K562 (cell line): ENCODE measurements around the gene ARID3B. TPM values are rescaled to one million over a fixed set of nuclear protein-coding genes. Genes with fewer than 3 reads are reported as not detected.

Experiments used
- ATAC-seq: fragments of 200-7000 bp; cut with Tn5 transposase; 3 replicates; pipeline ENCODE4 v1.9.1; 2020; ENCODE audit warnings: moderate library complexity
- BruUV-seq: library from RNA; stranded (reverse); fragments of 400-500 nt; replicated peaks from 2 replicates; lab custom pipeline; 2021; lab: Mats Ljungman, UMichigan
- CTCF ChIA-PET: fragments of 300-600 bp; formaldehyde crosslinking; extraction: SDS; loops from one replicate; lab custom pipeline; 2021; ENCODE audit warnings: low intra/inter-chr PET ratio; lab: Yijun Ruan, JAX
- POLR2A ChIA-PET: fragments of 300-600, 350-650 bp; sonication (Branson Sonifier 250); formaldehyde crosslinking; extraction: SDS; loops from one replicate; lab custom pipeline; 2021; ENCODE audit warnings: antibody characterized with exemption, inconsistent platforms; lab: Yijun Ruan, JAX
- DNase-seq, 4 experiments: peaks; one replicate each; pipeline versions ENCODE4 v3.0.0 to v3.0.0-alpha.2; 2011 to 2018; ENCODE audit warnings: low spot score in 3 of 4, mixed read lengths in 3 of 4; ENCODE audit errors: extremely low read depth in 1 of 4
- FAIRE-seq: peaks from 2 replicates; lab custom pipeline; 2011; peaks lifted over from hg19 to GRCh38; lab: Jason Lieb, UNC
- H2AFZ ChIP-seq: 2 replicates; pipeline ENCODE4 v1.6.0; 2011; ENCODE audit warnings: low read depth, low read length, control low read depth, inconsistent platforms
- H3K27ac ChIP-seq: fragments of 200-600 bp; 3 replicates; pipeline ENCODE4 v1.8.0; 2011; ENCODE audit warnings: low read depth, mild to moderate bottlenecking, control low read depth, inconsistent platforms, low read length, moderate library complexity, mixed read lengths; ENCODE audit errors: extremely low read depth
- H3K27me3 ChIP-seq, 2 experiments: fragments of 300-600 bp in 1 of 2; 2 replicates in 1 of 2; 3 replicates in 1 of 2; pipeline versions ENCODE4 v1.6.0 to v1.8.0; 2011; ENCODE audit warnings: inconsistent platforms in 2 of 2, low read length in 2 of 2, mild to moderate bottlenecking in 1 of 2, mixed read lengths in 1 of 2, moderate library complexity in 1 of 2; ENCODE audit not compliant: control insufficient read depth in 2 of 2, insufficient read depth in 2 of 2
- H3K36me3 ChIP-seq: fragments of 300-600 bp; 3 replicates; pipeline ENCODE4 v1.8.0; 2011; ENCODE audit warnings: mild to moderate bottlenecking, low read length, inconsistent platforms; ENCODE audit not compliant: control insufficient read depth, insufficient read depth
- H3K4me1 ChIP-seq, 2 experiments: fragments of 200-600 bp in 1 of 2; replicated peaks in 1 of 2; 2 replicates in 1 of 2; 3 replicates in 1 of 2; pipeline versions ENCODE4 v1.5.1 to v1.8.0; 2011; ENCODE audit warnings: inconsistent platforms in 2 of 2, low read length in 2 of 2, mild to moderate bottlenecking in 1 of 2, mixed read lengths in 1 of 2, moderate library complexity in 1 of 2; ENCODE audit not compliant: control insufficient read depth in 2 of 2, insufficient read depth in 2 of 2
- H3K4me2 ChIP-seq: 2 replicates; pipeline ENCODE4 v1.6.1; 2011; ENCODE audit warnings: low read length, control low read depth, inconsistent platforms, mixed read lengths; ENCODE audit not compliant: insufficient read depth
- H3K4me3 ChIP-seq: fragments of 200-600 bp; sonication (generic), shearing (Covaris generic); 2 replicates; pipeline ENCODE4 v1.5.1; 2016; ENCODE audit warnings: control low read depth, inconsistent platforms
- H3K79me2 ChIP-seq: fragments of 200-600 bp; 3 replicates; pipeline ENCODE4 v1.8.0; 2011; ENCODE audit warnings: low read length, inconsistent platforms; ENCODE audit not compliant: control insufficient read depth, insufficient read depth
- H3K9ac ChIP-seq, 2 experiments: 2 replicates each; pipeline versions ENCODE4 v1.6.0 to v1.6.1; 2011; ENCODE audit warnings: low read depth in 2 of 2, low read length in 2 of 2, control low read depth in 1 of 2, inconsistent platforms in 1 of 2, mild to moderate bottlenecking in 1 of 2, mixed read lengths in 1 of 2; ENCODE audit not compliant: insufficient read depth in 1 of 2
- H3K9me1 ChIP-seq: one replicate; pipeline ENCODE4 v1.6.0; 2011; ENCODE audit warnings: inconsistent platforms, mild to moderate bottlenecking, low read length, moderate library complexity; ENCODE audit not compliant: control insufficient read depth, insufficient read depth
- H3K9me3 ChIP-seq: replicated peaks from 2 replicates; pipeline ENCODE4 v1.5.1; 2011; ENCODE audit warnings: low read depth, low read length, inconsistent platforms; ENCODE audit not compliant: control insufficient read depth, insufficient read depth
- H4K20me1 ChIP-seq: replicated peaks from 2 replicates; pipeline ENCODE4 v1.6.1; 2011; ENCODE audit warnings: low read length, inconsistent platforms, mixed read lengths; ENCODE audit not compliant: control insufficient read depth, insufficient read depth
- CHD2 ChIP-seq: IDR thresholded peaks from 2 replicates; pipeline ENCODE4 v1.6.1; 2011; ENCODE audit warnings: low read depth, low read length
- ESRRB ChIP-seq: fragments of 250-450 bp; sonication (Bioruptor Pico); IDR thresholded peaks from 2 replicates; pipeline ENCODE4 v1.5.0; 2020; ENCODE audit warnings: mild to moderate bottlenecking, moderate library complexity, borderline replicate concordance
- MYC ChIP-seq, 2 experiments: fragments of 250-450 bp in 1 of 2; sonication (Bioruptor Pico) in 1 of 2; IDR thresholded peaks; 2 replicates each; pipeline versions ENCODE4 v1.5.1 to v1.6.1; 2012 to 2021; ENCODE audit warnings: low read depth in 2 of 2, borderline replicate concordance in 1 of 2, improper control_type of control experiment in 1 of 2, low read length in 1 of 2, mild to moderate bottlenecking in 1 of 2, moderate library complexity in 1 of 2
- SETDB1 ChIP-seq: IDR thresholded peaks from one replicate; pipeline ENCODE4 v1.6.1; 2012; ENCODE audit warnings: low read length, control low read depth, inconsistent platforms
- WGBS: fragments of 100-300 bp; shearing (Covaris generic); methylation state at CpG from one replicate; pipeline ENCODE4 v1.1.6; 2016; ENCODE audit warnings: low coverage, mixed read lengths; ENCODE audit not compliant: insufficient coverage; ENCODE audit errors: missing lambda C conversion rate; 5-methylcytosine and 5-hydroxymethylcytosine counted together
- in situ Hi-C: fragments of 300-500 bp; cut with MboI; formaldehyde crosslinking; loops from 4 replicates; pipeline ENCODE4 v1.15.0; 2018; ENCODE audit warnings: inconsistent platforms, mixed read lengths
- intact Hi-C: fragments of 100-400 bp; cut with micrococcal nuclease; formaldehyde crosslinking; loops from 2 replicates; pipeline ENCODE4 v1.14.2; 2022
- polyA plus RNA-seq, 8 experiments: library from polyadenylated mRNA; depleted of rRNA in 4 of 8; stranded (reverse) in 5 of 8; unstranded in 3 of 8; fragments of >200 nt; fragmentation: Nextera tagmentation in 2 of 8; fragmentation: Illumina TruSeq in 1 of 8; extraction: Ambion mirVana in 2 of 8; extraction: Trizol in 1 of 8; gene quantifications; 2 replicates each; pipeline versions ENCODE4 v1.2.1 to v1.2.3, GENCODE V29; 2011 to 2014; ENCODE audit warnings: inconsistent platforms in 1 of 8, missing spikeins in 1 of 8
- total RNA-seq, 7 experiments: library from RNA; depleted of rRNA in 6 of 7; stranded (reverse); fragments of >200 nt in 6 of 7; fragmentation: Illumina TruSeq in 2 of 7; extraction: Trizol in 2 of 7; gene quantifications; 2 replicates each; pipeline versions ENCODE4 v1.2.1 to v1.2.3, GENCODE V29; 2011 to 2021; ENCODE audit warnings: low replicate concordance in 1 of 7
- TF ChIP-seq, protein P1 (sequence below), 2 experiments: fragments of 450-650 bp; formaldehyde crosslinking in 1 of 2; IDR thresholded peaks; 2 replicates each; pipeline versions ENCODE4 v1.4.0 to v1.6.1; 2014 to 2020; ENCODE audit warnings: mild to moderate bottlenecking in 2 of 2, borderline replicate concordance in 1 of 2, low read depth in 1 of 2
- TF ChIP-seq, protein P2 (sequence below): sonication (generic); formaldehyde crosslinking; IDR thresholded peaks from 2 replicates; pipeline ENCODE4 v1.8.0; 2023; ENCODE audit warnings: missing genetic modification reagents, mild to moderate bottlenecking, borderline replicate concordance

Gene ARID3B
- total and polyA plus RNA-seq, 9 of the 15 experiments (the other 6 are each of a cell fraction or from before 2014, with no cell fraction given): 0.32 to 15.1 (median 7.1) TPM

DNA sequence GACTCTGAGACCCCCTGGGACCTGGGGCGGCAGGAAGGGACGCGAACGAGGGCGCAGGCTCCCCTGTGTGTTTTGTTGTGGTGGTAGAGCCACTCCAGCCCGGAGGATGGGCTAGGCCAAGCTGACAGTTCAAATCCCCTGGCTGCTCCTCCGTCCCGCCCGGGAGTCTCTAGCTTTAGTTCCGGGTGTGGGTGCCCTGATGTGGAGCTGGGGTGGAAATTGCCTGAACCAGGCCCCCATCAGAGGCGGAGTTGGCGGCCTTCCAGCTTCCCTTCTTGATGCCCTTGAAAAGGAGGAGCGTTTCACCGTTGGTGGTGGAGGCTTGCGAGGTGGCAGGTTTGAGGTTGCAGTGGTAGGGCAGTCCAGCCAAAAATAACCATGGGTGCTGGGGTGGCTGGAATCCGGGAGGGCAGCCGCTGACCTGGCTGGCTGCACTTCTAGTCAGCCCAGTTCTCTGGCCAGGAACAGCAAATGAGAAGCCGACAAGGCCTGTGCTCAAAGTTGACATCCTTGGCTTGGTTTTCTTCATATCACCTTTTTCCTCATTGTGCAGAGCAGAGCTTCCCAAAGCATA, 75.4 kb downstream of the ARID3B start:
- Histone ChIP-seq H3K27ac (peak overlapping the region; percentile 84), H3K79me2 (peaks cover 61% of the 10 kb centered on the region), H3K4me2 (peak overlapping the region; percentile 92), H4K20me1 (peaks cover 52% of the 10 kb centered on the region), H3K9me1 (peaks cover 13% of the 10 kb centered on the region), H2AFZ (peak overlapping the region; percentile 96), H3K4me1 (peaks cover 15 to 48% of the 10 kb centered on the region in 2 experiments; a peak in 4 of 5 replicates), H3K9ac (peak overlapping the region; percentile 91 to 98), H3K9me3 (no peaks in the 10 kb centered on the region), H3K4me3 (peak overlapping the region; percentile 89), H3K36me3 (peaks cover 44% of the 10 kb centered on the region; the same call in 2 of the 3 replicates), H3K27me3 (no peaks in the 10 kb centered on the region; a peak in 1 of 5 replicates)
- in situ Hi-C loops (no loop called here), intact Hi-C loops (loop anchor here (5.0 to 10.0 kb wide), 2 partner anchors 244 to 622 kb away; partner anchors contain the start of genes PML and STOML1)
- BruUV-seq: no TSS peak
- ChIA-PET CTCF (interaction anchor here (0.7 kb wide), 1 partner anchor 243 kb away, joined by 3 read pairs; no protein-coding TSS in a partner anchor), POLR2A (interaction anchor here (0.6 to 9.7 kb wide), 6 partner anchors 9 to 310 kb away, joined by 3 to 111 read pairs (median 3); no protein-coding TSS in a partner anchor)
- FAIRE-seq (peak; percentile 49), DNase-seq (peak; percentile 58 to 76 (median 64)), ATAC-seq (peak; percentile 3)
- 1% methylated on average over 18 of the region's 18 CpGs for WGBS
- TF ChIP-seq ESRRB (CRISPR knock-in tag) (no peak), MYC (IDR thresholded peaks at IDR 0.05; ENCODE audit: low read depth, low read length) (0 out of 2 replicates have a peak, but pooled peaks have one; percentile 18), MYC (CRISPR knock-in tag; IDR thresholded peaks at IDR 0.05; ENCODE audit: borderline replicate concordance, low read depth) (no peak), CHD2 (no peak), SETDB1 (no peak)
- TF ChIP-seq, protein P1, sequence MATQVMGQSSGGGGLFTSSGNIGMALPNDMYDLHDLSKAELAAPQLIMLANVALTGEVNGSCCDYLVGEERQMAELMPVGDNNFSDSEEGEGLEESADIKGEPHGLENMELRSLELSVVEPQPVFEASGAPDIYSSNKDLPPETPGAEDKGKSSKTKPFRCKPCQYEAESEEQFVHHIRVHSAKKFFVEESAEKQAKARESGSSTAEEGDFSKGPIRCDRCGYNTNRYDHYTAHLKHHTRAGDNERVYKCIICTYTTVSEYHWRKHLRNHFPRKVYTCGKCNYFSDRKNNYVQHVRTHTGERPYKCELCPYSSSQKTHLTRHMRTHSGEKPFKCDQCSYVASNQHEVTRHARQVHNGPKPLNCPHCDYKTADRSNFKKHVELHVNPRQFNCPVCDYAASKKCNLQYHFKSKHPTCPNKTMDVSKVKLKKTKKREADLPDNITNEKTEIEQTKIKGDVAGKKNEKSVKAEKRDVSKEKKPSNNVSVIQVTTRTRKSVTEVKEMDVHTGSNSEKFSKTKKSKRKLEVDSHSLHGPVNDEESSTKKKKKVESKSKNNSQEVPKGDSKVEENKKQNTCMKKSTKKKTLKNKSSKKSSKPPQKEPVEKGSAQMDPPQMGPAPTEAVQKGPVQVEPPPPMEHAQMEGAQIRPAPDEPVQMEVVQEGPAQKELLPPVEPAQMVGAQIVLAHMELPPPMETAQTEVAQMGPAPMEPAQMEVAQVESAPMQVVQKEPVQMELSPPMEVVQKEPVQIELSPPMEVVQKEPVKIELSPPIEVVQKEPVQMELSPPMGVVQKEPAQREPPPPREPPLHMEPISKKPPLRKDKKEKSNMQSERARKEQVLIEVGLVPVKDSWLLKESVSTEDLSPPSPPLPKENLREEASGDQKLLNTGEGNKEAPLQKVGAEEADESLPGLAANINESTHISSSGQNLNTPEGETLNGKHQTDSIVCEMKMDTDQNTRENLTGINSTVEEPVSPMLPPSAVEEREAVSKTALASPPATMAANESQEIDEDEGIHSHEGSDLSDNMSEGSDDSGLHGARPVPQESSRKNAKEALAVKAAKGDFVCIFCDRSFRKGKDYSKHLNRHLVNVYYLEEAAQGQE (IDR thresholded peaks at IDR 0.05; ENCODE audit: borderline replicate concordance): 0 out of 2 replicates have a peak, but pooled peaks have one; percentile 9
- TF ChIP-seq, protein P1 (CRISPR knock-in tag; IDR thresholded peaks at IDR 0.05; ENCODE audit: low read depth): no peak
- TF ChIP-seq, protein P2, sequence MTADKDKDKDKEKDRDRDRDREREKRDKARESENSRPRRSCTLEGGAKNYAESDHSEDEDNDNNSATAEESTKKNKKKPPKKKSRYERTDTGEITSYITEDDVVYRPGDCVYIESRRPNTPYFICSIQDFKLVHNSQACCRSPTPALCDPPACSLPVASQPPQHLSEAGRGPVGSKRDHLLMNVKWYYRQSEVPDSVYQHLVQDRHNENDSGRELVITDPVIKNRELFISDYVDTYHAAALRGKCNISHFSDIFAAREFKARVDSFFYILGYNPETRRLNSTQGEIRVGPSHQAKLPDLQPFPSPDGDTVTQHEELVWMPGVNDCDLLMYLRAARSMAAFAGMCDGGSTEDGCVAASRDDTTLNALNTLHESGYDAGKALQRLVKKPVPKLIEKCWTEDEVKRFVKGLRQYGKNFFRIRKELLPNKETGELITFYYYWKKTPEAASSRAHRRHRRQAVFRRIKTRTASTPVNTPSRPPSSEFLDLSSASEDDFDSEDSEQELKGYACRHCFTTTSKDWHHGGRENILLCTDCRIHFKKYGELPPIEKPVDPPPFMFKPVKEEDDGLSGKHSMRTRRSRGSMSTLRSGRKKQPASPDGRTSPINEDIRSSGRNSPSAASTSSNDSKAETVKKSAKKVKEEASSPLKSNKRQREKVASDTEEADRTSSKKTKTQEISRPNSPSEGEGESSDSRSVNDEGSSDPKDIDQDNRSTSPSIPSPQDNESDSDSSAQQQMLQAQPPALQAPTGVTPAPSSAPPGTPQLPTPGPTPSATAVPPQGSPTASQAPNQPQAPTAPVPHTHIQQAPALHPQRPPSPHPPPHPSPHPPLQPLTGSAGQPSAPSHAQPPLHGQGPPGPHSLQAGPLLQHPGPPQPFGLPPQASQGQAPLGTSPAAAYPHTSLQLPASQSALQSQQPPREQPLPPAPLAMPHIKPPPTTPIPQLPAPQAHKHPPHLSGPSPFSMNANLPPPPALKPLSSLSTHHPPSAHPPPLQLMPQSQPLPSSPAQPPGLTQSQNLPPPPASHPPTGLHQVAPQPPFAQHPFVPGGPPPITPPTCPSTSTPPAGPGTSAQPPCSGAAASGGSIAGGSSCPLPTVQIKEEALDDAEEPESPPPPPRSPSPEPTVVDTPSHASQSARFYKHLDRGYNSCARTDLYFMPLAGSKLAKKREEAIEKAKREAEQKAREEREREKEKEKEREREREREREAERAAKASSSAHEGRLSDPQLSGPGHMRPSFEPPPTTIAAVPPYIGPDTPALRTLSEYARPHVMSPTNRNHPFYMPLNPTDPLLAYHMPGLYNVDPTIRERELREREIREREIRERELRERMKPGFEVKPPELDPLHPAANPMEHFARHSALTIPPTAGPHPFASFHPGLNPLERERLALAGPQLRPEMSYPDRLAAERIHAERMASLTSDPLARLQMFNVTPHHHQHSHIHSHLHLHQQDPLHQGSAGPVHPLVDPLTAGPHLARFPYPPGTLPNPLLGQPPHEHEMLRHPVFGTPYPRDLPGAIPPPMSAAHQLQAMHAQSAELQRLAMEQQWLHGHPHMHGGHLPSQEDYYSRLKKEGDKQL (CRISPR knock-in tag): no peak
